GM12878 (cell line): ENCODE results near the gene PKHD1. TPM values are rescaled to one million over a fixed set of nuclear protein-coding genes. Genes with fewer than 3 reads are reported as not detected.

Experiments
- ATF7 ChIP-seq: fragments of 450-650 bp; IDR thresholded peaks from 2 replicates; pipeline ENCODE4 v1.6.1; 2016; ENCODE audit warnings: low read depth, mild to moderate bottlenecking
- EP300 ChIP-seq, 2 experiments: fragments of 150-350 bp in 1 of 2; IDR thresholded peaks; 2 replicates each; pipeline ENCODE4 v1.6.1; 2011 to 2012; ENCODE audit warnings: low read depth in 2 of 2, low read length in 2 of 2, borderline replicate concordance in 1 of 2, improper control_type of control experiment in 1 of 2, inconsistent platforms in 1 of 2; ENCODE audit not compliant: control insufficient read depth in 1 of 2
- HCFC1 ChIP-seq: fragments of 150-350 bp; IDR thresholded peaks from 2 replicates; pipeline ENCODE4 v1.6.1; 2014; ENCODE audit warnings: low read length
- IRF4 ChIP-seq: IDR thresholded peaks from 2 replicates; pipeline ENCODE4 v1.6.1; 2011; ENCODE audit warnings: low read depth, low read length
- MEF2A ChIP-seq: IDR thresholded peaks from 2 replicates; pipeline ENCODE4 v1.6.1; 2011; ENCODE audit warnings: low read depth, mild to moderate bottlenecking, low read length, moderate library complexity; ENCODE audit not compliant: insufficient read depth
- NFYB ChIP-seq: IDR thresholded peaks from 2 replicates; pipeline ENCODE4 v1.6.1; 2011; ENCODE audit warnings: low read depth, mild to moderate bottlenecking, low read length, improper control_type of control experiment, moderate library complexity; ENCODE audit not compliant: insufficient read depth
- POU2F2 ChIP-seq: IDR thresholded peaks from 3 replicates; pipeline ENCODE4 v1.6.1; 2011; ENCODE audit warnings: low read depth, mild to moderate bottlenecking, low read length, borderline replicate concordance
- RAD21 ChIP-seq: IDR thresholded peaks from 2 replicates; pipeline ENCODE4 v1.6.1; 2011; ENCODE audit warnings: mild to moderate bottlenecking, low read depth, low read length, moderate library complexity; ENCODE audit not compliant: insufficient read depth
- RBBP5 ChIP-seq: fragments of 200-600 bp; sonication (generic); conservative IDR thresholded peaks from 2 replicates; pipeline ENCODE4 v1.6.1; 2016
- polyA plus RNA-seq, 11 experiments: library from polyadenylated mRNA; depleted of rRNA in 4 of 11; unstranded in 6 of 11; stranded (reverse) in 5 of 11; fragments of >200 nt; fragmentation: Nextera tagmentation in 4 of 11; fragmentation: Illumina TruSeq in 1 of 11; extraction: Ambion mirVana in 4 of 11; extraction: Trizol in 1 of 11; gene quantifications; 1 replicate in 1 of 11; 2 replicates in 10 of 11; pipeline versions ENCODE4 v1.2.1 to v1.2.3, GENCODE V29; 2011 to 2016; ENCODE audit warnings: inconsistent platforms in 2 of 11, missing spikeins in 2 of 11, low read depth in 1 of 11
- total RNA-seq, 4 experiments: library from RNA; depleted of rRNA in 3 of 4; stranded (reverse); fragments of >200 nt in 3 of 4; fragmentation: Illumina TruSeq in 1 of 4; extraction: Trizol in 1 of 4; gene quantifications; 2 replicates each; pipeline versions ENCODE4 v1.2.1 to v1.2.3, GENCODE V29; 2013 to 2021
- TF ChIP-seq, protein P1 (sequence below): fragments of 450-650 bp; IDR thresholded peaks from 2 replicates; pipeline ENCODE4 v1.6.1; 2018; ENCODE audit warnings: mild to moderate bottlenecking, low read depth, moderate library complexity; ENCODE audit not compliant: partially characterized antibody
- TF ChIP-seq, protein P2 (sequence below): IDR thresholded peaks from 2 replicates; pipeline ENCODE4 v1.6.1; 2011; ENCODE audit warnings: borderline replicate concordance, low read depth, mild to moderate bottlenecking, moderate library complexity, low read length; ENCODE audit not compliant: insufficient read depth, poor library complexity, severe bottlenecking
- TF ChIP-seq, protein P3 (sequence below): fragments of 450-650 bp; IDR thresholded peaks from 2 replicates; pipeline ENCODE4 v1.6.1; 2016; ENCODE audit warnings: mild to moderate bottlenecking

Gene PKHD1
- total and polyA plus RNA-seq, 10 of the 15 experiments (the other 5 are each of a cell fraction or from before 2014, with no cell fraction given) = under 0.01 to 0.90 (median 0.02) TPM; not detected in 1

DNA sequence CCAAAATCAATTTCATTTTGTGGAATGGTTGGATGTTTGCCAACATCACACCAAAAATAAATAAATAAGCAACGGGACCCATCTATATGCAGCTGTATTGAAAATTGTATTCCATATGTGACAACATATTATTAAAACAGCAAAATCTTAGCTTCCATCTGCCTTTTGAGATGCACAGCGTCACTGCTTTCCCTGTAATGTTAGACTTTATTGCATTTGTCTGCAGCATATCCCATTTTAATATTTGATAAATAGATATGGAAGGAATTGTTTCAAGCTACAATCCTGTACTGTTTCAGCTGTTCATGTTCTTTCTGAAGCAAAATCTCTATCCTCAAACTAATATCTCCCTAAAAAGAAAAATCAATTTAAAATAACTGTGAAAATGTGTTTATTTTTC is 509.1 kb downstream of the PKHD1 start (continued):
- TF ChIP-seq NFYB (no peak), IRF4 (no peak), MEF2A (no peak), RBBP5 (no peak), RAD21 (no peak), HCFC1 (no peak), POU2F2 (no peak), ATF7 (no peak), EP300 (IDR thresholded peaks at IDR 0.05; ENCODE audit: borderline replicate concordance in 1 of 2, control insufficient read depth in 1 of 2, low read depth in 2 of 2, low read length in 2 of 2) (no peak)
- TF ChIP-seq, protein P1, sequence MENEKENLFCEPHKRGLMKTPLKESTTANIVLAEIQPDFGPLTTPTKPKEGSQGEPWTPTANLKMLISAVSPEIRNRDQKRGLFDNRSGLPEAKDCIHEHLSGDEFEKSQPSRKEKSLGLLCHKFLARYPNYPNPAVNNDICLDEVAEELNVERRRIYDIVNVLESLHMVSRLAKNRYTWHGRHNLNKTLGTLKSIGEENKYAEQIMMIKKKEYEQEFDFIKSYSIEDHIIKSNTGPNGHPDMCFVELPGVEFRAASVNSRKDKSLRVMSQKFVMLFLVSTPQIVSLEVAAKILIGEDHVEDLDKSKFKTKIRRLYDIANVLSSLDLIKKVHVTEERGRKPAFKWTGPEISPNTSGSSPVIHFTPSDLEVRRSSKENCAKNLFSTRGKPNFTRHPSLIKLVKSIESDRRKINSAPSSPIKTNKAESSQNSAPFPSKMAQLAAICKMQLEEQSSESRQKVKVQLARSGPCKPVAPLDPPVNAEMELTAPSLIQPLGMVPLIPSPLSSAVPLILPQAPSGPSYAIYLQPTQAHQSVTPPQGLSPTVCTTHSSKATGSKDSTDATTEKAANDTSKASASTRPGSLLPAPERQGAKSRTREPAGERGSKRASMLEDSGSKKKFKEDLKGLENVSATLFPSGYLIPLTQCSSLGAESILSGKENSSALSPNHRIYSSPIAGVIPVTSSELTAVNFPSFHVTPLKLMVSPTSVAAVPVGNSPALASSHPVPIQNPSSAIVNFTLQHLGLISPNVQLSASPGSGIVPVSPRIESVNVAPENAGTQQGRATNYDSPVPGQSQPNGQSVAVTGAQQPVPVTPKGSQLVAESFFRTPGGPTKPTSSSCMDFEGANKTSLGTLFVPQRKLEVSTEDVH = no peak
- TF ChIP-seq, protein P2, sequence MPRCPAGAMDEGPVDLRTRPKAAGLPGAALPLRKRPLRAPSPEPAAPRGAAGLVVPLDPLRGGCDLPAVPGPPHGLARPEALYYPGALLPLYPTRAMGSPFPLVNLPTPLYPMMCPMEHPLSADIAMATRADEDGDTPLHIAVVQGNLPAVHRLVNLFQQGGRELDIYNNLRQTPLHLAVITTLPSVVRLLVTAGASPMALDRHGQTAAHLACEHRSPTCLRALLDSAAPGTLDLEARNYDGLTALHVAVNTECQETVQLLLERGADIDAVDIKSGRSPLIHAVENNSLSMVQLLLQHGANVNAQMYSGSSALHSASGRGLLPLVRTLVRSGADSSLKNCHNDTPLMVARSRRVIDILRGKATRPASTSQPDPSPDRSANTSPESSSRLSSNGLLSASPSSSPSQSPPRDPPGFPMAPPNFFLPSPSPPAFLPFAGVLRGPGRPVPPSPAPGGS = no peak
- TF ChIP-seq, protein P3, sequence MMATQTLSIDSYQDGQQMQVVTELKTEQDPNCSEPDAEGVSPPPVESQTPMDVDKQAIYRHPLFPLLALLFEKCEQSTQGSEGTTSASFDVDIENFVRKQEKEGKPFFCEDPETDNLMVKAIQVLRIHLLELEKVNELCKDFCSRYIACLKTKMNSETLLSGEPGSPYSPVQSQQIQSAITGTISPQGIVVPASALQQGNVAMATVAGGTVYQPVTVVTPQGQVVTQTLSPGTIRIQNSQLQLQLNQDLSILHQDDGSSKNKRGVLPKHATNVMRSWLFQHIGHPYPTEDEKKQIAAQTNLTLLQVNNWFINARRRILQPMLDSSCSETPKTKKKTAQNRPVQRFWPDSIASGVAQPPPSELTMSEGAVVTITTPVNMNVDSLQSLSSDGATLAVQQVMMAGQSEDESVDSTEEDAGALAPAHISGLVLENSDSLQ = no peak
- TF ChIP-seq, all 136 proteins: peak for 0
